Activated CD4-positive, alpha-beta T cell treated with anti-CD3 and anti-CD28 coated beads, Interleukin-2, Interleukin-4, amounts not matched to agents 100 ng/mL and 50 ng/mL, durations not matched to agents 16 hours and 8 hours (primary cell): ENCODE data around the gene CHAF1A.
A peak's percentile ranks its signal among the peaks of the same experiment; 100 is the strongest.

Experiments
- DNase-seq: peaks from one replicate; pipeline ENCODE4 v3.0.0-alpha.2; 2020; ENCODE audit warnings: low spot score

Gene CHAF1A

GRCh38 chr19:4379383-4380253, 22.8 kb upstream of the CHAF1A start:
- DNase-seq, result no peak

- peak; percentile 52 for DNase-seq
These were observed 22.1 kb upstream of the CHAF1A start for GRCh38 chr19:4380254-4380727.

GRCh38 chr19:4385291-4386040, 17.0 kb upstream of the CHAF1A start:
- DNase-seq, result no peak

- DNase-seq, result no peak
These were observed 16.2 kb upstream of the CHAF1A start for GRCh38 chr19:4386041-4386782.

- no peak for DNase-seq
These were observed 13.9 kb upstream of the CHAF1A start for GRCh38 chr19:4388337-4389063.

GRCh38 chr19:4389064-4389375, 13.4 kb upstream of the CHAF1A start:
- no peak for DNase-seq

GRCh38 chr19:4389511-4390016, 12.9 kb upstream of the CHAF1A start:
- DNase-seq, result no peak

GRCh38 chr19:4390017-4390566, 12.3 kb upstream of the CHAF1A start:
- DNase-seq, result no peak

- no peak for DNase-seq
These were observed 11.7 kb upstream of the CHAF1A start for GRCh38 chr19:4390567-4391305.

GRCh38 chr19:4391306-4391693, 11.1 kb upstream of the CHAF1A start:
- DNase-seq, result no peak

GRCh38 chr19:4391701-4392483, 10.5 kb upstream of the CHAF1A start:
- no peak for DNase-seq

GRCh38 chr19:4393947-4394590, 8.4 kb upstream of the CHAF1A start:
- no peak for DNase-seq

- DNase-seq, result no peak
These were observed 5.3 kb upstream of the CHAF1A start for GRCh38 chr19:4396949-4397783.

- DNase-seq, result no peak
These were observed 2.7 kb upstream of the CHAF1A start for GRCh38 chr19:4399812-4400134.

- DNase-seq, result peak; percentile 90
These were observed 2.1 kb upstream of the CHAF1A start, which contains the start of gene SH3GL1 for GRCh38 chr19:4400135-4400936. TSS of gene SH3GL1 (minus strand) at chr19:4400547. CDS start at chr19:4400368, 179 bp downstream.

- DNase-seq, result no peak
These were observed 670 bp upstream of the CHAF1A start for GRCh38 chr19:4401769-4402170.

GRCh38 chr19:4403005-4403761, 743 bp downstream of the CHAF1A start:
- DNase-seq, result no peak
